ENCODE data around the gene COG5.

COG5 gene

DNA sequence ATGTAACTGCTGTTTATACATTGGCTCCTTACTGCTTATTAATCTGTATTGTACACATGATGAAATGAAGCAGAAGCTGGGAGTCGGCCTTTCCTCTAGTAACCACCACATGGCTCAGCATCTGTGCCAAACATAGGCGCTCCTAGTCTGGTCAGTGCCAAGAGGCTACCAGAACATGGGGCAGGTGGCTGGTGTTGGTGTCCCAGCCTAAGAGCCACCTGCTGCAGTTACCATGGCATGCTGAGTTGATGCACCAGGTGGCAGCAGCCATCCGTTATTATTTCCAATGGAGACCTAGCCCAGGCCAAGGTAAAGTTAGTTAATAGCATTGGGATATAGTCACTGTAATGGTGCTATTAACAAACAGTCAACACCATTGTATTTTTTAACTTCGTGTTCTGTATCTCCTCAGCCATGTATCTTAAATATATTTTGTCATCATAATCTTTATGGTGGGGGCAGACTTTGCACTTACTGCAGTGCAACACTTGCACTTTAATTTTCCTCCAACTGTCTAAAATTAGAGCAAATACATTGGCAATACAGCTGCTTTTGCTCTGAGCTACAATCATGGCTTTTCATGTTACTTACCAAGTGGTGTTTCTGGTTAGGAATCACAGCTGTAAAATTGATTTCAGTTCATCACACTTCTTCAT lies 361.8 kb downstream of the COG5 start:
- Histone ChIP-seq H3K4me1 (ENCODE audit: insufficient read depth, low read length, severe bottlenecking) (no peaks in the 10 kb centered on the region), H3F3A (ENCODE audit: insufficient read depth, low read length) (no peaks in the 10 kb centered on the region), H3K27ac (ENCODE audit: low read depth, low read length, poor library complexity, severe bottlenecking) (no peak overlapping the region), H3K9me2 (ENCODE audit: low read depth, low read length) (no peaks in the 10 kb centered on the region), H4K20me1 (ENCODE audit: insufficient read depth, low read length) (no peaks in the 10 kb centered on the region), H3K79me2 (ENCODE audit: insufficient read depth, low read length) (no peaks in the 10 kb centered on the region), H3K9ac (ENCODE audit: low read length) (no peak overlapping the region), H3K36me3 (ENCODE audit: insufficient read depth, low read length) (peaks cover 79% of the 10 kb centered on the region; the same call in 1 of the 2 replicates), H3K4me3 (ENCODE audit: low read depth, low read length, poor library complexity, severe bottlenecking) (no peak overlapping the region), H3K4me2 (ENCODE audit: low read length) (no peak overlapping the region), H3K9me3 (ENCODE audit: low read length) (no peaks in the 10 kb centered on the region), H2AFZ (ENCODE audit: low read length) (no peak overlapping the region), H3K27me3 (ENCODE audit: insufficient read depth, low read length) (no peaks in the 10 kb centered on the region)
- TF ChIP-seq EZH2 (IDR thresholded peaks at IDR 0.05; ENCODE audit: borderline replicate concordance, low read length), result no peak
- TF ChIP-seq, protein P1, sequence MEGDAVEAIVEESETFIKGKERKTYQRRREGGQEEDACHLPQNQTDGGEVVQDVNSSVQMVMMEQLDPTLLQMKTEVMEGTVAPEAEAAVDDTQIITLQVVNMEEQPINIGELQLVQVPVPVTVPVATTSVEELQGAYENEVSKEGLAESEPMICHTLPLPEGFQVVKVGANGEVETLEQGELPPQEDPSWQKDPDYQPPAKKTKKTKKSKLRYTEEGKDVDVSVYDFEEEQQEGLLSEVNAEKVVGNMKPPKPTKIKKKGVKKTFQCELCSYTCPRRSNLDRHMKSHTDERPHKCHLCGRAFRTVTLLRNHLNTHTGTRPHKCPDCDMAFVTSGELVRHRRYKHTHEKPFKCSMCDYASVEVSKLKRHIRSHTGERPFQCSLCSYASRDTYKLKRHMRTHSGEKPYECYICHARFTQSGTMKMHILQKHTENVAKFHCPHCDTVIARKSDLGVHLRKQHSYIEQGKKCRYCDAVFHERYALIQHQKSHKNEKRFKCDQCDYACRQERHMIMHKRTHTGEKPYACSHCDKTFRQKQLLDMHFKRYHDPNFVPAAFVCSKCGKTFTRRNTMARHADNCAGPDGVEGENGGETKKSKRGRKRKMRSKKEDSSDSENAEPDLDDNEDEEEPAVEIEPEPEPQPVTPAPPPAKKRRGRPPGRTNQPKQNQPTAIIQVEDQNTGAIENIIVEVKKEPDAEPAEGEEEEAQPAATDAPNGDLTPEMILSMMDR (IDR thresholded peaks at IDR 0.05; ENCODE audit: low read length), result peak; percentile 83

DNA sequence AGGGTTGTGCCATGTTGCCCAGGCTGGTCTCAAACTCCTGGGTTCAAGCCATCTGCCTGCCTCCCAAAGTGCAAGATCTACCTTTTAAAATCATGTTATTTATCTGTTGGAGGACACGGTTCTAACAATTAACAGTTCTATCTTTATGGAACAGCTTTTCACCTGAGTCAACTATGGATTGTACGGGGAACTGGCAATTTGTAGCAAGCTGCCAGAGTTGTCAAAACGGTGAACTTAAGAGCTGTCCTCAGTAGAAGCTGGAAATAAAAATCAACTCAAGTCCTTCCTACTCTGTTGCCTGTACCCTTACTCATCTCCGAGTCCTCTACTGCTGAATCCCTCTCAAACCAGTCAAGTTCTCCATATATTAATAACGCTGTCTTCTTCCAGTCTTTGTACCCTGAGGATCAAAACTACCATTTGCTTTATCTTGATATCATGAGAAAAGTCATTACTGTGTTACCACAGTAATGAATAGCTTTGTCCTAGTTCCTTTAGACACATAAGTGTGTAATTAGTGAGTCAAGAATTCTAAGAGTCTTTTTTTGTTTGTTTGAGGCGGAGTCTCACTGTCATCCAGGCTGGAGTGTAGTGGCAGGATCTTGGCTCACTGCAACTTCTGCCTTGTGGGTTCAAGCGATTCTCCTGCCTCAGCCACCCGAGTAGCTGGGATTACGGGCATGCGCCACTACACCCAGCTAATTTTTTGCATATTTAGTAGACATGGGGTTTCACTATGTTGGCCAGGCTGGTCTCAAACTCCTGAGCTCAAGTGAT lies 366.7 kb downstream of the COG5 start:
- peaks cover 71% of the 10 kb centered on the region; the same call in 1 of the 2 replicates for H3K36me3 ChIP-seq (ENCODE audit: insufficient read depth, low read length)
- no peak overlapping the region for H3K9ac ChIP-seq (ENCODE audit: low read length)
- TF ChIP-seq EZH2 (IDR thresholded peaks at IDR 0.05; ENCODE audit: borderline replicate concordance, low read length), result no peak
- TF ChIP-seq, protein P1 (IDR thresholded peaks at IDR 0.05; ENCODE audit: low read length), result no peak
- H3K4me3 ChIP-seq (ENCODE audit: low read depth, low read length, poor library complexity, severe bottlenecking), result no peak overlapping the region
- no peak overlapping the region for H2AFZ ChIP-seq (ENCODE audit: low read length)
- H3K9me3 ChIP-seq (ENCODE audit: low read length), result no peaks in the 10 kb centered on the region
- no peaks in the 10 kb centered on the region for H3K4me1 ChIP-seq (ENCODE audit: insufficient read depth, low read length, severe bottlenecking)
- H3K27ac ChIP-seq (ENCODE audit: low read depth, low read length, poor library complexity, severe bottlenecking), result no peak overlapping the region
- no peak overlapping the region for H3K4me2 ChIP-seq (ENCODE audit: low read length)
- H3F3A ChIP-seq (ENCODE audit: insufficient read depth, low read length), result no peaks in the 10 kb centered on the region
- H3K79me2 ChIP-seq (ENCODE audit: insufficient read depth, low read length), result no peaks in the 10 kb centered on the region
- H3K27me3 ChIP-seq (ENCODE audit: insufficient read depth, low read length), result no peaks in the 10 kb centered on the region
- H4K20me1 ChIP-seq (ENCODE audit: insufficient read depth, low read length), result no peaks in the 10 kb centered on the region
- H3K9me2 ChIP-seq (ENCODE audit: low read depth, low read length), result no peaks in the 10 kb centered on the region

DNA sequence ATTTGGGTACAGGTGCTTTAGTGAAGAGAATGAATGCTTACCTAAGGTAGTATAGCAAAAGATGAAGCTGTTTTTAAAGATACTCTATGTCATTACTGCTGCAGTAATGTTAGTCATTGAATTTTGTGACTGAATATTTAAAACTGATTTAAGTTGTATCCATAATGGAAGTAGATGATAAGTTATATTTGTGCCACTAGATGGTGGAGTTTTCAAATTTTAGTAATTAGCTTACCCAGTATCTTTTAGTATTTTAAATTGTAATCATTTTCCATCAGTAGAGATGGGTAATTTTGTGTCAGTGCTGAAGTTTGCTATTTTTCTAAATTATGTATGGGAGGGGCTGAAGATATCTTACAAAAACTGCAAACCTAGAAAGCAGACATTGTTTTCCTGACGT lies 369.7 kb downstream of the COG5 start:
- H3F3A ChIP-seq (ENCODE audit: insufficient read depth, low read length), result no peaks in the 10 kb centered on the region
- no peaks in the 10 kb centered on the region for H4K20me1 ChIP-seq (ENCODE audit: insufficient read depth, low read length)
- H3K9me2 ChIP-seq (ENCODE audit: low read depth, low read length), result no peaks in the 10 kb centered on the region
- H3K9me3 ChIP-seq (ENCODE audit: low read length), result no peaks in the 10 kb centered on the region
- H3K4me3 ChIP-seq (ENCODE audit: low read depth, low read length, poor library complexity, severe bottlenecking), result no peak overlapping the region
- TF ChIP-seq EZH2 (IDR thresholded peaks at IDR 0.05; ENCODE audit: borderline replicate concordance, low read length), result no peak
- TF ChIP-seq, protein P1 (IDR thresholded peaks at IDR 0.05; ENCODE audit: low read length), result no peak; the same call in 1 of the 2 replicates
- no peak overlapping the region for H3K9ac ChIP-seq (ENCODE audit: low read length)
- H3K79me2 ChIP-seq (ENCODE audit: insufficient read depth, low read length), result no peaks in the 10 kb centered on the region
- H3K27ac ChIP-seq (ENCODE audit: low read depth, low read length, poor library complexity, severe bottlenecking), result no peak overlapping the region
- no peak overlapping the region for H2AFZ ChIP-seq (ENCODE audit: low read length)
- peaks cover 72% of the 10 kb centered on the region for H3K36me3 ChIP-seq (ENCODE audit: insufficient read depth, low read length)
- no peaks in the 10 kb centered on the region for H3K4me1 ChIP-seq (ENCODE audit: insufficient read depth, low read length, severe bottlenecking)
- H3K4me2 ChIP-seq (ENCODE audit: low read length), result no peak overlapping the region
- H3K27me3 ChIP-seq (ENCODE audit: insufficient read depth, low read length), result no peaks in the 10 kb centered on the region
